GM21390 (cell line): Measurements from ENCODE around the gene PHF21A.

Experiments used
- ATAC-seq: cut with Tn5 transposase; IDR thresholded peaks from one replicate; pipeline ENCODE4 v1.9.1; 2021; ENCODE audit not compliant: unreplicated experiment

PHF21A gene

GRCh38 chr11:45935349-45936064, 185.7 kb downstream of the PHF21A start:
- no peak for ATAC-seq

GRCh38 chr11:45934580-45935318, 186.5 kb downstream of the PHF21A start:
- no peak for ATAC-seq

- ATAC-seq = no peak
Measured at GRCh38 chr11:45933846-45934579, 187.2 kb downstream of the PHF21A start.

- ATAC-seq = peak; percentile 30
Measured at GRCh38 chr11:45933131-45933831, 188.0 kb downstream of the PHF21A start.

- ATAC-seq = no peak
Measured at GRCh38 chr11:45932217-45932616, 189.0 kb downstream of the PHF21A start.

GRCh38 chr11:45931739-45932138, 189.5 kb downstream of the PHF21A start:
- ATAC-seq = no peak

GRCh38 chr11:45930951-45931570, 190.2 kb downstream of the PHF21A start:
- ATAC-seq = no peak

GRCh38 chr11:45930031-45930794, 191.0 kb downstream of the PHF21A start:
- ATAC-seq = peak; percentile 87

- ATAC-seq = peak; percentile 20
Measured at GRCh38 chr11:45929486-45930030, 191.7 kb downstream of the PHF21A start.

- ATAC-seq = no peak
Measured at GRCh38 chr11:45928535-45929215, 192.6 kb downstream of the PHF21A start.

GRCh38 chr11:45927684-45928413, 193.4 kb downstream of the PHF21A start:
- no peak for ATAC-seq

- no peak for ATAC-seq
Measured at GRCh38 chr11:45927332-45927683, 193.9 kb downstream of the PHF21A start.

GRCh38 chr11:45926536-45927331, 194.5 kb downstream of the PHF21A start:
- no peak for ATAC-seq

GRCh38 chr11:45926001-45926401, 195.3 kb downstream of the PHF21A start:
- ATAC-seq = no peak

- no peak for ATAC-seq
Measured at GRCh38 chr11:45925550-45925949, 195.7 kb downstream of the PHF21A start.

GRCh38 chr11:45924927-45925326, 196.3 kb downstream of the PHF21A start:
- no peak for ATAC-seq

GRCh38 chr11:45924036-45924915, 197.0 kb downstream of the PHF21A start:
- ATAC-seq = no peak
